SK-N-SH (cell line): Measurements from ENCODE around the gene GSK3B. TPM values are rescaled to one million over a fixed set of nuclear protein-coding genes. Genes with fewer than 3 reads are reported as not detected.

ENCODE experiments used
- CTCF ChIA-PET: fragments of 300-600, 350-600 bp; formaldehyde crosslinking; extraction: SDS; loops from one replicate; lab custom pipeline; 2021; lab: Yijun Ruan, JAX
- POLR2A ChIA-PET: fragments of 350-600 bp; sonication (Branson Sonifier 250); formaldehyde crosslinking; extraction: SDS; loops from one replicate; lab custom pipeline; 2020; ENCODE audit warnings: antibody characterized with exemption, inconsistent platforms; lab: Yijun Ruan, JAX
- DNase-seq: peaks from one replicate; pipeline ENCODE4 v3.0.0; 2012
- H2AFZ ChIP-seq: fragments of 200-600 bp; sonication (generic); 2 replicates; pipeline ENCODE4 v1.8.1; 2016; ENCODE audit warnings: antibody characterized with exemption, mild to moderate bottlenecking, low read depth
- H3F3A ChIP-seq: fragments of 200-600 bp; sonication (generic); replicated peaks from 2 replicates; pipeline ENCODE3; 2016; ENCODE audit warnings: antibody characterized with exemption, mild to moderate bottlenecking; ENCODE audit not compliant: insufficient read depth
- H3K27ac ChIP-seq, 2 experiments: fragments of 200-500 bp in 1 of 2; fragments of 200-600 bp in 1 of 2; sonication (Bioruptor generic) in 1 of 2; sonication (generic), shearing (Covaris generic) in 1 of 2; 2 replicates each; pipeline versions ENCODE4 v1.5.1 to v1.6.1; 2014 to 2016; ENCODE audit warnings: low read depth in 2 of 2, inconsistent platforms in 1 of 2, low read length in 1 of 2, mild to moderate bottlenecking in 1 of 2, mixed read lengths in 1 of 2
- H3K27me3 ChIP-seq: fragments of 200-600 bp; sonication (generic), shearing (Covaris generic); 2 replicates; pipeline ENCODE4 v1.6.1; 2016; ENCODE audit warnings: mixed run types; ENCODE audit not compliant: insufficient read depth
- H3K36me3 ChIP-seq, 2 experiments: fragments of 200-500 bp in 1 of 2; fragments of 200-600 bp in 1 of 2; sonication (Bioruptor generic) in 1 of 2; sonication (generic) in 1 of 2; replicated peaks in 1 of 2; 2 replicates each; pipeline versions ENCODE3 to v1.5.1; 2014 to 2016; ENCODE audit warnings: low read length in 1 of 2, mild to moderate bottlenecking in 1 of 2; ENCODE audit not compliant: insufficient read depth in 2 of 2, control insufficient read depth in 1 of 2
- H3K4me1 ChIP-seq, 2 experiments: fragments of 200-500 bp in 1 of 2; fragments of 200-600 bp in 1 of 2; sonication (Bioruptor generic) in 1 of 2; sonication (generic), shearing (Covaris generic) in 1 of 2; 2 replicates each; pipeline versions ENCODE4 v1.5.1 to v1.6.1; 2014 to 2016; ENCODE audit warnings: low read depth in 1 of 2, low read length in 1 of 2, mixed run types in 1 of 2; ENCODE audit not compliant: insufficient read depth in 2 of 2, control insufficient read depth in 1 of 2
- H3K4me2 ChIP-seq: fragments of 200-600 bp; sonication (generic), shearing (Covaris generic); 2 replicates; pipeline ENCODE4 v1.6.1; 2017; ENCODE audit warnings: mixed run types
- H3K4me3 ChIP-seq, 2 experiments: fragments of 200-500 bp in 1 of 2; fragments of 200-600 bp in 1 of 2; sonication (Bioruptor generic) in 1 of 2; sonication (generic), shearing (Covaris generic) in 1 of 2; 2 replicates each; pipeline versions ENCODE4 v1.5.1 to v1.8.1; 2014 to 2016; ENCODE audit warnings: low read depth in 2 of 2, inconsistent platforms in 1 of 2, low read length in 1 of 2, mild to moderate bottlenecking in 1 of 2, mixed read lengths in 1 of 2, moderate library complexity in 1 of 2
- H3K79me2 ChIP-seq: fragments of 200-600 bp; sonication (generic); 2 replicates; pipeline ENCODE4 v1.8.1; 2017; ENCODE audit warnings: mild to moderate bottlenecking; ENCODE audit not compliant: insufficient read depth
- H3K9ac ChIP-seq: fragments of 200-600 bp; sonication (generic); 2 replicates; pipeline ENCODE4 v1.6.1; 2017; ENCODE audit warnings: mixed run types
- H3K9me2 ChIP-seq: fragments of 200-600 bp; sonication (generic); 2 replicates; pipeline ENCODE4 v1.6.1; 2017; ENCODE audit warnings: mixed run types
- H3K9me3 ChIP-seq: fragments of 200-600 bp; sonication (generic); 2 replicates; pipeline ENCODE4 v1.6.1; 2017; ENCODE audit warnings: mixed run types, mild to moderate bottlenecking, moderate library complexity
- H4K20me1 ChIP-seq: fragments of 200-600 bp; sonication (generic); 2 replicates; pipeline ENCODE4 v1.6.1; 2017; ENCODE audit warnings: mild to moderate bottlenecking, mixed run types; ENCODE audit not compliant: insufficient read depth
- CHD2 ChIP-seq: fragments of 150-350 bp; IDR thresholded peaks from 2 replicates; pipeline ENCODE4 v1.6.1; 2018; ENCODE audit warnings: low read length; ENCODE audit not compliant: partially characterized antibody
- EP300 ChIP-seq, 2 experiments: IDR thresholded peaks; 2 replicates each; pipeline versions ENCODE4 v1.4.0 to v1.6.1; 2012; ENCODE audit warnings: borderline replicate concordance in 1 of 2, low read depth in 1 of 2, low read length in 1 of 2
- EZH2phosphoT487 ChIP-seq: fragments of 200-600 bp; sonication (generic); IDR thresholded peaks from 2 replicates; pipeline ENCODE4 v1.6.1; 2017; ENCODE audit warnings: low read depth, mixed run types, mild to moderate bottlenecking, antibody characterized with exemption, moderate library complexity, borderline replicate concordance
- FOXJ3 ChIP-seq: sonication (generic); formaldehyde crosslinking; IDR thresholded peaks from 2 replicates; pipeline ENCODE4 v1.5.1; 2020; ENCODE audit warnings: mild to moderate bottlenecking, missing genetic modification reagents
- FOXM1 ChIP-seq: IDR thresholded peaks from 2 replicates; pipeline ENCODE4 v1.4.0; 2012; ENCODE audit warnings: low read depth, mild to moderate bottlenecking
- GABPA ChIP-seq: IDR thresholded peaks from 2 replicates; pipeline ENCODE4 v1.4.0; 2012; ENCODE audit warnings: low read depth, mild to moderate bottlenecking
- IRF3 ChIP-seq: fragments of 150-350 bp; IDR thresholded peaks from 2 replicates; pipeline ENCODE4 v1.6.1; 2016; ENCODE audit warnings: mild to moderate bottlenecking, low read depth, low read length
- JUND ChIP-seq: IDR thresholded peaks from 2 replicates; pipeline ENCODE4 v1.4.0; 2012
- MAX ChIP-seq: IDR thresholded peaks from 2 replicates; pipeline ENCODE4 v1.4.0; 2012; ENCODE audit warnings: low read depth
- MXI1 ChIP-seq: IDR thresholded peaks from 2 replicates; pipeline ENCODE4 v1.6.1; 2012; ENCODE audit warnings: mild to moderate bottlenecking, low read depth, low read length, improper control_type of control experiment
- PBX3 ChIP-seq: IDR thresholded peaks from 2 replicates; pipeline ENCODE4; 2012
- RCOR1 ChIP-seq: fragments of 150-350 bp; IDR thresholded peaks from 2 replicates; pipeline ENCODE4 v1.6.1; 2017; ENCODE audit warnings: antibody characterized with exemption, low read length
- REST ChIP-seq: IDR thresholded peaks from 2 replicates; pipeline ENCODE4 v1.6.1; 2012; ENCODE audit warnings: mild to moderate bottlenecking, low read depth, low read length, moderate library complexity
- SMC3 ChIP-seq: IDR thresholded peaks from 2 replicates; pipeline ENCODE4 v1.6.1; 2012; ENCODE audit warnings: low read depth, low read length, improper control_type of control experiment
- TAF1 ChIP-seq: IDR thresholded peaks from 2 replicates; pipeline ENCODE4 v1.6.1; 2012; ENCODE audit warnings: low read depth, mild to moderate bottlenecking, low read length, moderate library complexity, borderline replicate concordance
- TCF12 ChIP-seq: IDR thresholded peaks from 2 replicates; pipeline ENCODE4 v1.4.0; 2012
- TEAD4 ChIP-seq: IDR thresholded peaks from 2 replicates; pipeline ENCODE4 v1.4.0; 2012; ENCODE audit warnings: mild to moderate bottlenecking, borderline replicate concordance; ENCODE audit not compliant: insufficient read depth
- USF2 ChIP-seq: fragments of 150-350 bp; IDR thresholded peaks from 2 replicates; pipeline ENCODE4 v1.6.1; 2017; ENCODE audit warnings: antibody characterized with exemption, low read length, low read depth, borderline replicate concordance
- YY1 ChIP-seq: IDR thresholded peaks from 2 replicates; pipeline ENCODE4 v1.4.0; 2012; ENCODE audit warnings: low read depth, mild to moderate bottlenecking
- WGBS: methylation state at CpG from one replicate; pipeline ENCODE4 v1.1.6; 2017; ENCODE audit warnings: low lambda C conversion rate; 5-methylcytosine and 5-hydroxymethylcytosine counted together
- polyA plus RNA-seq, 3 experiments: library from polyadenylated mRNA; depleted of rRNA; stranded (reverse); fragments of >200 nt; gene quantifications; 2 replicates each; pipeline ENCODE4 v1.2.3, GENCODE V29; 2012

GSK3B gene
- polyA plus RNA-seq, 1 of the 3 experiments (the other 2 are of a cell fraction), result 15.9 TPM

- TF ChIP-seq REST, result no peak
- TF ChIP-seq EZH2phosphoT487, result no peak
- TF ChIP-seq FOXM1, result no peak
- TF ChIP-seq IRF3, result no peak
- no peak for TF ChIP-seq TAF1
- TF ChIP-seq TCF12, result peak; percentile 54; the same call in 1 of the 2 replicates
Observed at GRCh38 chr3:120129718-120130513, 35.7 kb upstream of the GSK3B start (continued).

GRCh38 chr3:120129051-120129450 lies 34.8 kb upstream of the GSK3B start:
- Histone ChIP-seq H3K9ac (no peak overlapping the region), H3K27ac (no peak overlapping the region), H3K9me2 (no peaks in the 10 kb centered on the region), H3K79me2 (no peaks in the 10 kb centered on the region), H3K4me3 (no peak overlapping the region), H3F3A (no peaks in the 10 kb centered on the region), H4K20me1 (no peaks in the 10 kb centered on the region), H2AFZ (no peak overlapping the region), H3K27me3 (no peaks in the 10 kb centered on the region), H3K4me2 (no peak overlapping the region), H3K4me1 (no peaks in the 10 kb centered on the region; a peak in 1 of 4 replicates), H3K36me3 (no peaks in the 10 kb centered on the region), H3K9me3 (no peaks in the 10 kb centered on the region)
- POLR2A ChIA-PET, result no interaction called here
- CTCF ChIA-PET, result interaction anchor here (1.3 to 1.9 kb wide), 2 partner anchors 18 to 28 kb away, joined by 3 to 5 read pairs; no protein-coding TSS in a partner anchor
- 95% methylated on average over 1 of the region's 1 CpG for WGBS
- DNase-seq, result no peak
- no peak for TF ChIP-seq GABPA
- no peak for TF ChIP-seq TCF12
- TF ChIP-seq SMC3, result no peak
- TF ChIP-seq REST, result no peak
- no peak for TF ChIP-seq PBX3
- no peak for TF ChIP-seq CHD2
- TF ChIP-seq EP300 (IDR thresholded peaks at IDR 0.05; ENCODE audit: borderline replicate concordance in 1 of 2, low read depth in 1 of 2, low read length in 1 of 2), result no peak
- TF ChIP-seq TAF1, result no peak
- no peak for TF ChIP-seq YY1
- no peak for TF ChIP-seq USF2
- no peak for TF ChIP-seq FOXJ3 (CRISPR knock-in tag)
- TF ChIP-seq RCOR1, result no peak
- no peak for TF ChIP-seq FOXM1
- TF ChIP-seq TEAD4, result no peak
- TF ChIP-seq JUND, result no peak
- TF ChIP-seq MAX, result no peak
- no peak for TF ChIP-seq MXI1
